CD8-positive, alpha-beta memory T cell (primary cell): ENCODE measurements around the gene ZNF445. TPM values are rescaled to one million over a fixed set of nuclear protein-coding genes. Genes with fewer than 3 reads are reported as not detected.
"Not testable (repeated sequence)": the region's sequence is repeated elsewhere in the genome, so short reads cannot be mapped to it uniquely, and the experiment has no call there.

Experiments
- CTCF ChIA-PET: fragments of 350-600 bp; sonication (Branson Sonifier 250); formaldehyde crosslinking; loops from one replicate; lab custom pipeline; 2021; ENCODE audit warnings: antibody characterized with exemption; lab: Charles Lee
- POLR2A ChIA-PET: fragments of 350-600 bp; sonication (Branson Sonifier 250); formaldehyde crosslinking; loops from one replicate; lab custom pipeline; 2021; ENCODE audit warnings: antibody characterized with exemption; lab: Charles Lee
- DNase-seq, 5 donors: peaks; one replicate each; pipeline versions ENCODE4 v3.0.0 to v3.0.0-alpha.2; 2020 to 2022; ENCODE audit warnings: mixed read lengths in 1 of 5
- H3K27ac ChIP-seq: one replicate; pipeline ENCODE4 v1.7.0; 2013; ENCODE audit warnings: low read depth, mild to moderate bottlenecking, low read length, moderate library complexity
- H3K27me3 ChIP-seq: 2 replicates; pipeline ENCODE4 v1.7.0; 2013; ENCODE audit warnings: low read length, mild to moderate bottlenecking; ENCODE audit not compliant: insufficient read depth, poor library complexity, severe bottlenecking
- H3K36me3 ChIP-seq: 2 replicates; pipeline ENCODE4 v1.7.0; 2013; ENCODE audit warnings: mild to moderate bottlenecking, low read length, moderate library complexity; ENCODE audit not compliant: insufficient read depth
- H3K4me1 ChIP-seq: 2 replicates; pipeline ENCODE4 v1.7.0; 2013; ENCODE audit warnings: mild to moderate bottlenecking, low read length, moderate library complexity; ENCODE audit not compliant: insufficient read depth
- H3K4me3 ChIP-seq: 2 replicates; pipeline ENCODE4 v1.7.0; 2013; ENCODE audit warnings: mild to moderate bottlenecking, low read length
- H3K9me3 ChIP-seq: 2 replicates; pipeline ENCODE4 v1.7.0; 2013; ENCODE audit warnings: mild to moderate bottlenecking, low read length
- H3K27ac Mint-ChIP-seq, 8 donors: one replicate each; pipeline ENCODE4 v1.8.0; 2020 to 2021; ENCODE audit warnings: mixed read lengths in 8 of 8, mild to moderate bottlenecking in 6 of 8, inconsistent platforms in 3 of 8, moderate library complexity in 3 of 8
- H3K27me3 Mint-ChIP-seq, 2 donors: one replicate each; pipeline ENCODE4 v1.8.0; 2020 to 2021; ENCODE audit warnings: mixed read lengths in 2 of 2, mild to moderate bottlenecking in 1 of 2, moderate library complexity in 1 of 2
- H3K36me3 Mint-ChIP-seq, 3 donors: one replicate each; pipeline ENCODE4 v1.8.0; 2020 to 2021; ENCODE audit warnings: mixed read lengths in 3 of 3, inconsistent platforms in 1 of 3, mild to moderate bottlenecking in 1 of 3
- H3K4me1 Mint-ChIP-seq, 3 donors: one replicate each; pipeline ENCODE4 v1.8.0; 2020 to 2021; ENCODE audit warnings: mixed read lengths in 3 of 3, inconsistent platforms in 1 of 3, mild to moderate bottlenecking in 1 of 3
- H3K4me3 Mint-ChIP-seq, 7 donors: one replicate each; pipeline ENCODE4 v1.8.0; 2020 to 2021; ENCODE audit warnings: mixed read lengths in 7 of 7, mild to moderate bottlenecking in 6 of 7, moderate library complexity in 4 of 7, inconsistent platforms in 2 of 7
- H3K9me3 Mint-ChIP-seq, 5 donors: one replicate each; pipeline ENCODE4 v1.8.0; 2020 to 2022; ENCODE audit warnings: mixed read lengths in 5 of 5, mild to moderate bottlenecking in 3 of 5, moderate library complexity in 2 of 5, inconsistent platforms in 1 of 5
- polyA plus RNA-seq: library from polyadenylated mRNA; unstranded; fragments of 300-500 nt; fragmentation: Illumina TruSeq; gene quantifications from one replicate; pipeline ENCODE4 v1.2.3, GENCODE V29; 2021
- total RNA-seq, 2 experiments: library from RNA; stranded (reverse); gene quantifications; one replicate each; pipeline ENCODE4 v1.2.3, GENCODE V29; 2021

ZNF445 gene
- total and polyA plus RNA-seq, 3 experiments from 2014 or later = 3.2 to 16.2 (median 15.8) TPM

DNA sequence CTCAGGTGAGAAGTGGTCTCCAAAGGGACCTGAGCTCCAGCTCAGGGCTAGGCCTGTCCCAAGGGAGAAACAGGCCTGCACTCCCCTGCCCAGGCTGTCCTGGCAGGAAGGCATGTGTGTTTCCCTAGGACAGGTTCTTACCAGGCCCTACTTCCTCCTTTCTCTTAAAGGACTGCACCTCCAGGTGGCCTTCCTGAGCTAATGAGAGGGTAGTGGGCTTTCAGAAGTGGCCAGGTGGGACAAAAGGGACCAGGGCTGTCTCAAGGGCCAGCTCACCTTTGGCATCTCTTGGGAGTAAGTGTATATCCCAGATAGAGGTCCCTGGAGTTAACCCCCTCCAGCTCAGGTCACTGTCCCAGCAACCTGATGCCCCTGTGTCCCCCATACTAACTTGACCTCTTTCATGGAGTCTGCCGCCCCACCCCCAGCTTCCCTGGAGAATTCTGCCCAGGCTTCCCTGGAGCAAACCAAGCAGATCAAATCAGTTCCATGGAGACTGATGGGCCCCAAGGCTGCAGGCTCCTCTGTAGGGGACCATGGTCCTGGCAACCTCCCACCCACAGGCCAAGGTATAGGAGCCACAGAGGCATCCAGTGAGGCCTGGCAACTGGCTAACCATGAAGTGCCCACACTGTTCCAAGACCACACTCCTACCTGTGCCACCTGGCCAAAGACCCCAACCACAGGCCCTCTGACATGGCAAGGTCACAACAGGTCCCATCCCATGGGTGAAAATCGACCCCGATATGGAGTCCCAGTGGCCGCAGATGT lies 67.6 kb downstream of the ZNF445 start:
- DNase-seq = no peak
- H3K4me1 Mint-ChIP-seq = no peaks in the 10 kb centered on the region
- POLR2A ChIA-PET = no interaction called here
- Histone ChIP-seq H3K27ac (no peak overlapping the region), H3K9me3 (no peaks in the 10 kb centered on the region), H3K27me3 (no peaks in the 10 kb centered on the region), H3K4me3 (no peak overlapping the region), H3K36me3 (no peaks in the 10 kb centered on the region), H3K4me1 (no peaks in the 10 kb centered on the region)
- H3K4me3 Mint-ChIP-seq = no peak overlapping the region
- no peaks in the 10 kb centered on the region for H3K36me3 Mint-ChIP-seq
- H3K9me3 Mint-ChIP-seq = no peaks in the 10 kb centered on the region
- no peaks in the 10 kb centered on the region for H3K27me3 Mint-ChIP-seq
- CTCF ChIA-PET = no interaction called here
- no peak overlapping the region for H3K27ac Mint-ChIP-seq

DNA sequence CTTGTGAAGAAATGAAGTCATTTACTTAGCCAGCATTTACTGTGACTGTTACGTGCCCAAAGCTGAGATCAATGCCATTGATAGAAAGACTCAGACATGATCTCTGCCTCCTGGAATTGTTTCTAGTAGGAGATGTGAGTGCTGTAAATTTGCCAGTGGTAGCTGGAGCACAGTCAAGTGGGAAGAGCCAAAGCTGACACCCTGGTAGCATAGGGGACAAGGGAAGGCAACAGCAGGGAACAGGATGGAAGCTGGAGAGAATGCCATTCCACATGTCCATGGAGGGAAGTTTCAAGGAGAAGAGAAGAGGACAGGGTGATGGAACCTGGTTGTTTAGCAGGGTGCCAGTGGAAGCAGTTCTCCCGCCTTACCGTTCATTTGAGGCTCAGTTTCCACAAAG lies 74.9 kb downstream of the ZNF445 start:
- H3K36me3 Mint-ChIP-seq = peaks cover 5 to 30% (median 25%) of the 10 kb centered on the region in 3 donors
- H3K4me1 Mint-ChIP-seq = no peaks in the 10 kb centered on the region
- H3K4me3 Mint-ChIP-seq = no peak overlapping the region
- ChIA-PET CTCF (no interaction called here), POLR2A (no interaction called here)
- Histone ChIP-seq H3K9me3 (no peaks in the 10 kb centered on the region), H3K27ac (no peak overlapping the region), H3K4me3 (no peak overlapping the region), H3K27me3 (no peaks in the 10 kb centered on the region), H3K36me3 (no peaks in the 10 kb centered on the region), H3K4me1 (no peaks in the 10 kb centered on the region)
- DNase-seq = no peak
- H3K27ac Mint-ChIP-seq = peak overlapping the region in 1 of 8 donors; percentile 67
- no peaks in the 10 kb centered on the region for H3K9me3 Mint-ChIP-seq
- no peaks in the 10 kb centered on the region for H3K27me3 Mint-ChIP-seq

DNA sequence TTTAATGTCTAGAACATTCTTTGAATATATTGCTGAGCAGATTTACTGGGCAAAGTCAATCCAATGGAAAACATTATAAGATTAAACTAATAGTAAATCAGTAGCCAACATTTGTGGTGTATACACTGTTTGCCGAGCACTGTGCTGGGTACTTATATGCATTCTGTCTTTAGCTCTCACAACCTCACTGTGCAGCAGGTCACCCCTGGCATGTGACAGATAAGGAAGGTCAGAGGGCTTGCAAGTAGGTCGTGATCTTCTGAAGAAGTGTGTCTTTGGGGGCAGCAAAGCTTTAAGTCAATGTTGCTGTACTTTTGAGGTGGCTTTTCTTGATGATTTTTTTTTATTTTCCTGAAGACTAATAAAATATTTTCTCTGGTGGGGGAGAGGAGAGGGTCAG lies 76.7 kb downstream of the ZNF445 start:
- Mint-ChIP-seq H3K4me1 (no peaks in the 10 kb centered on the region), H3K9me3 (no peaks in the 10 kb centered on the region), H3K36me3 (peaks cover 10 to 35% (median 31%) of the 10 kb centered on the region in 3 donors), H3K27ac (no peak overlapping the region), H3K4me3 (no peak overlapping the region), H3K27me3 (no peaks in the 10 kb centered on the region)
- POLR2A ChIA-PET = no interaction called here
- Histone ChIP-seq H3K27me3 (no peaks in the 10 kb centered on the region), H3K36me3 (no peaks in the 10 kb centered on the region), H3K9me3 (no peaks in the 10 kb centered on the region), H3K4me3 (no peak overlapping the region), H3K27ac (no peak overlapping the region), H3K4me1 (no peaks in the 10 kb centered on the region)
- CTCF ChIA-PET = no interaction called here
- DNase-seq = no peak

DNA sequence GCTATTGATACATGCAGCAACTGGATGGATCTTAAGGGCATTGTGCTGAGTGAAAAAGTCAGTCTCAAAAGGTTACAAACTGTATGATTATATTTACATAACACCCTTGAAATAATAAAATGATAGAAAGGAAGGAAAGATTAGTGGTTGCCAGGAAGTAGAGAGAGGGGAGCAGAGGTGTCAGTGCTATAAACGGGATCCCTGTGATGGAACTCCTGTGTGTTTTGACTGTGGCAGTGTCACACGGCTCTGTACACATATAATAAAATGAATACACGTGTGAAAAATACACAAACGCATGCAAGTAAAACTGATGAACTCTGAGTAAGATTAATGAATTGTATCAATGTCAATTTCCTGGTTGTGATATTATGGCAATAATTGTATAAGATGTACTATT lies 78.6 kb downstream of the ZNF445 start:
- Mint-ChIP-seq H3K27me3 (no peaks in the 10 kb centered on the region), H3K27ac (no peak overlapping the region), H3K4me1 (no peaks in the 10 kb centered on the region), H3K36me3 (peaks cover 10 to 35% (median 27%) of the 10 kb centered on the region in 3 donors), H3K4me3 (no peak overlapping the region), H3K9me3 (no peaks in the 10 kb centered on the region)
- Histone ChIP-seq H3K9me3 (no peaks in the 10 kb centered on the region), H3K36me3 (no peaks in the 10 kb centered on the region), H3K4me1 (no peaks in the 10 kb centered on the region), H3K27me3 (no peaks in the 10 kb centered on the region), H3K4me3 (no peak overlapping the region), H3K27ac (no peak overlapping the region)
- POLR2A ChIA-PET = no interaction called here
- CTCF ChIA-PET = no interaction called here
- no peak for DNase-seq

DNA sequence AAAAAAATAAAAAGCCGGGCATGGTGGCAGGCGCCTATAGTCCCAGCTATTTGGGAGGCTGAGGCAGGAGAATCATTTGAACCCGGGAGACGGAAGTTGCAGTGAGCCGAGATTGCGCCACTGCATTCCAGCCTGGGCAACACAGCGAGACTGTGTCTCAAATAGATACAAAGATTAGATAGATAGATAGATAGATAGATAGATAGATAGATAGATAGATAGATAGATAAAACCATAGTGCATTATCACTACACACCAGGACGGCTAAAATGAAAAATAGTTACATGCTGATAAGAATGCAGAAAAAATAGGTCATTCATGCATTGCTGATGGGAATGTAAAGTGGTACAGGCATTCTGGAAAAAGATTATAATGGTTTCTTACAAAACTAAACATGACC lies 79.2 kb downstream of the ZNF445 start:
- H3K27me3 Mint-ChIP-seq, H3K4me1 Mint-ChIP-seq, CTCF ChIA-PET: not testable (repeated sequence)

DNA sequence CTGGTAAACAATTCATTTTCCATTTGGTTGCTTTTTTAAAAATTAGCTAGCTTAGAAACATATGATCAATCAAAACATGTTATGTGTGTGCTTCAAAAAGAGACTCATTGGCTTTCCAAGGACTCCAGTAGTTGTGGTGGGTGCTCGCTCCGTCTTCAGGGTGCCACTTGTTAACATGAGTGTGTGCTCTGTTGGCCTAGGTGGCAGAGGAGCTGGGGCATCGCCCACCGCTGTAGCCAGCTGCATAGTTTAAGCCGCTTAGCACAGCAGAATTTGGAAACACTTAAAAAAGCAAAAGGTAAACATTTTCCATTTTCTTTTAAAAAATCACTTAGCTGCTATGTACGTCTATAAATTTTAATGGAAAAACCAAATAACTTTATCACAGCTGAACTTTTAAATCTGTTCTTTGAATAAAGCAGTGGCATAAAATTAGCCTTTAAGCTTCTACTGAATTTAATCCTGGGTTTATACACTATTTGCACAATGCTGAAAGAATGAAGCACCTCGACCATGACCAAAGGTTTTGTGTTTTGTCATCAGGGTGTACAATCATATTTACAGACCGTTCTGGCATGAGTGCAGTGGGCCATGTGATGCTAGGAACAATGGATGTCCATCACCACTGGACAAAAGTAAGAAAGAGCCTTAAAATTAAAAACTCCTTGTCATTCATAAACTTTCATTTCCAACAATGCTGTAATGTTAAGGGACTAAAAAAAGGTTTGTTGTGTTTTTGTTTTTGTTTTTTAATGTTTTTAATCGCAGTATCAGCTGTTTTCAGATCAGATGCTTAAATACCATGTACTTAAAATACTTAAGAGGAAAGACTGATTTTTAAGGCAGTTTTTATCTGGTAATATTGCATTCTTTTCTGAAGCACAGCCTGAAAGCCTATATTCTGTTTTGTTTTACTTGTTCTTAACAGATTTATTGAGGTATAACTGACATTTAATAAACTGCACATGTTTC lies 81.0 kb downstream of the ZNF445 start:
- peaks cover 0 to under 1% (median 0%) of the 10 kb centered on the region in 3 donors for H3K4me1 Mint-ChIP-seq
- POLR2A ChIA-PET = no interaction called here
- Histone ChIP-seq H3K9me3 (no peaks in the 10 kb centered on the region), H3K4me3 (no peak overlapping the region), H3K27me3 (no peaks in the 10 kb centered on the region), H3K36me3 (no peaks in the 10 kb centered on the region), H3K27ac (no peak overlapping the region), H3K4me1 (no peaks in the 10 kb centered on the region)
- H3K36me3 Mint-ChIP-seq = peaks cover 14 to 29% (median 20%) of the 10 kb centered on the region in 3 donors
- DNase-seq = no peak
- no peaks in the 10 kb centered on the region for H3K9me3 Mint-ChIP-seq
- CTCF ChIA-PET = no interaction called here
- H3K27me3 Mint-ChIP-seq = no peaks in the 10 kb centered on the region
- no peak overlapping the region for H3K4me3 Mint-ChIP-seq
- no peak overlapping the region for H3K27ac Mint-ChIP-seq

More for the DNA sequence above, 79.2 kb downstream of the ZNF445 start:
- H3K9me3 Mint-ChIP-seq, DNase-seq, H3K4me3 Mint-ChIP-seq, POLR2A ChIA-PET, H3K9me3 ChIP-seq, H3K27ac Mint-ChIP-seq, H3K27ac ChIP-seq, H3K36me3 ChIP-seq, H3K4me3 ChIP-seq, H3K27me3 ChIP-seq, H3K4me1 ChIP-seq: not testable (repeated sequence)
- H3K36me3 Mint-ChIP-seq = peaks cover 10 to 32% (median 22%) of the 10 kb centered on the region in 3 donors

DNA sequence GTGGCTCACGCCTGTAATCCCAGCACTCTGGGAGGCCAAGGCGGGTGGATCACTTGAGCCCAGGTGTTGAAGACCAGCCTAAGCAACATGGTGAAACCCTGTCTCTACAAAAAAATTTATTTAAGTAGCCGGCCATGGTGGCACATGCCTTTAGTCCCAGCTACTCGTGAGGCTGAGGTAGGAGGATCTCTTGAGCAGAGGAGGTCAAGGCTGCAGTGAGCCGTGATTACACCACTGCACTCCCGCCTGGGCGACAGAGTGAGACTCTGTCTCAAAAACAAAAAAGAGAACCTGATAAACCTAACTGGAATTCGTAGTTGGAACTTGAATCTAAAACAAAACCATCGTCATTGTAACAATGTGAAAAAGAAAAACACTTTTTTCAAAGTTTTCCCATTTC lies 81.8 kb downstream of the ZNF445 start:
- CTCF ChIA-PET = no interaction called here
- no peaks in the 10 kb centered on the region for H3K27me3 Mint-ChIP-seq
- no peak for DNase-seq
- Histone ChIP-seq H3K27me3 (no peaks in the 10 kb centered on the region), H3K4me3 (no peak overlapping the region), H3K36me3 (no peaks in the 10 kb centered on the region), H3K4me1 (no peaks in the 10 kb centered on the region), H3K27ac (no peak overlapping the region), H3K9me3 (no peaks in the 10 kb centered on the region)
- POLR2A ChIA-PET = no interaction called here
- no peak overlapping the region for H3K27ac Mint-ChIP-seq
- no peak overlapping the region for H3K4me3 Mint-ChIP-seq
- no peaks in the 10 kb centered on the region for H3K9me3 Mint-ChIP-seq
- peaks cover 10 to 24% (median 17%) of the 10 kb centered on the region in 3 donors for H3K36me3 Mint-ChIP-seq
- H3K4me1 Mint-ChIP-seq = peaks cover 0 to 2% (median 0%) of the 10 kb centered on the region in 3 donors

DNA sequence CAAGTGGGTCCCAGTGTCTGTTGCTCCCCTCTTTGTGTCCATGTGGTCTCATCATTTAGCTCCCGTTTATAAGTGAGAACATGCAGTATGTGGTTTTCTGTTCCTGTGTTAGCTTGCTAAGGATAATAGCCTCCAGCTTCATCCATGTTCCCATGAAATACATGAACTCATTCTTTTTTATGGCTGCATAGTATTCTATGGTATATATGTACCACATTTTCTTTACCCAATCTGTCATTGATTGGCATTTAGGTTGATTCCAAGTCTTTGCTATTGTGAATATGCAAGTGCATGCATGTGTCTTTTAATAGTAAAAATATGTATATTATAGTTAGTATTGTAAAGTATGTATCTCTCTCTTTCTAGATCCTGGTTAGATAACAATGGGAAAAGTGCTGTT lies 85.0 kb downstream of the ZNF445 start:
- Histone ChIP-seq H3K27me3 (no peaks in the 10 kb centered on the region), H3K9me3 (no peaks in the 10 kb centered on the region), H3K27ac (no peak overlapping the region), H3K4me1 (no peaks in the 10 kb centered on the region), H3K36me3 (no peaks in the 10 kb centered on the region), H3K4me3 (no peak overlapping the region)
- Mint-ChIP-seq H3K4me1 (peaks cover 0 to 2% (median 0%) of the 10 kb centered on the region in 3 donors), H3K9me3 (no peaks in the 10 kb centered on the region), H3K27ac (peak overlapping the region in 1 of 8 donors; percentile 7), H3K36me3 (peaks cover 8 to 13% (median 9%) of the 10 kb centered on the region in 3 donors), H3K4me3 (no peak overlapping the region), H3K27me3 (no peaks in the 10 kb centered on the region)
- ChIA-PET CTCF (no interaction called here), POLR2A (no interaction called here)
- DNase-seq = no peak
